Ascending aorta (tissue), 2 donors: ENCODE results near the gene CSK. TPM values are rescaled to one million over a fixed set of nuclear protein-coding genes. Genes with fewer than 3 reads are reported as not detected.

Source experiments
- DNase-seq, 2 donors: peaks; one replicate each; pipeline ENCODE4 v3.0.0-alpha.2; 2019; ENCODE audit warnings: low spot score in 2 of 2
- H3K27ac ChIP-seq, 2 donors: fragments of 200-600 bp; sonication (generic); one replicate each; pipeline ENCODE4 v1.5.1; 2016 to 2017; ENCODE audit warnings: mild to moderate bottlenecking in 1 of 2
- H3K27me3 ChIP-seq: fragments of 200-600 bp; sonication (generic); one replicate; pipeline ENCODE4 v1.5.1; 2017
- H3K36me3 ChIP-seq, 2 donors: fragments of 200-600 bp; sonication (generic); one replicate each; pipeline ENCODE4 v1.5.1; 2016
- H3K4me1 ChIP-seq, 2 donors: fragments of 200-600 bp; sonication (generic); one replicate each; pipeline ENCODE4 v1.5.1; 2016 to 2017; ENCODE audit warnings: mild to moderate bottlenecking in 1 of 2
- H3K4me3 ChIP-seq, 2 donors: fragments of 200-600 bp; sonication (generic); one replicate each; pipeline ENCODE4 v1.5.1; 2016 to 2017; ENCODE audit warnings: mild to moderate bottlenecking in 1 of 2
- H3K9me3 ChIP-seq, 2 donors: fragments of 200-600 bp; sonication (generic); one replicate each; pipeline ENCODE4 v1.5.1; 2016
- CTCF ChIP-seq, 3 experiments: fragments of 200-600 bp in 2 of 3; fragments of 450-650 bp in 1 of 3; sonication (generic) in 2 of 3; IDR thresholded peaks; one replicate each; pipeline ENCODE4 v1.5.1; 2016 to 2019; ENCODE audit warnings: antibody characterized with exemption in 3 of 3, mild to moderate bottlenecking in 1 of 3, moderate library complexity in 1 of 3
- intact Hi-C: fragments of 100-400 bp; cut with DNase I; formaldehyde crosslinking; loops from one replicate; pipeline ENCODE4 v1.15.1; 2023
- total RNA-seq: library from RNA; depleted of rRNA; stranded (reverse); fragments of >200 nt; gene quantifications from one replicate; pipeline ENCODE4 v1.1.0, GENCODE V29; 2016

Gene CSK
- total RNA-seq, 1 donor from 2014 or later, result 31.0 TPM

GRCh38 chr15:74833376-74834107 lies 51.7 kb downstream of the CSK start:
- Histone ChIP-seq H3K36me3 (peaks cover 8 to 9% of the 10 kb centered on the region in 2 donors), H3K4me3 (no peak overlapping the region), H3K9me3 (no peaks in the 10 kb centered on the region), H3K4me1 (no peaks in the 10 kb centered on the region), H3K27ac (no peak overlapping the region), H3K27me3 (peaks cover 6% of the 10 kb centered on the region)
- intact Hi-C loops, result no loop called here
- no peak for DNase-seq
- TF ChIP-seq CTCF (IDR thresholded peaks at IDR 0.05), result no peak

- peaks cover 11 to 15% of the 10 kb centered on the region in 2 donors for H3K36me3 ChIP-seq
- no peak overlapping the region for H3K4me3 ChIP-seq
- no peak overlapping the region for H3K27ac ChIP-seq
- TF ChIP-seq CTCF (IDR thresholded peaks at IDR 0.05), result peak; percentile 53 to 60 (median 56)
- DNase-seq, result no peak
- intact Hi-C loops, result loop anchor here (1.0 kb wide), 1 partner anchor 53 kb away; the partner anchor contains the start of gene CSK
- no peaks in the 10 kb centered on the region for H3K9me3 ChIP-seq
- H3K27me3 ChIP-seq, result no peaks in the 10 kb centered on the region
- no peaks in the 10 kb centered on the region for H3K4me1 ChIP-seq
These were observed 53.5 kb downstream of the CSK start for GRCh38 chr15:74835312-74835823.

GRCh38 chr15:74836846-74837245 lies 55.0 kb downstream of the CSK start:
- no peaks in the 10 kb centered on the region for H3K9me3 ChIP-seq
- peaks cover 11 to 15% of the 10 kb centered on the region in 2 donors for H3K36me3 ChIP-seq
- H3K27ac ChIP-seq, result no peak overlapping the region
- TF ChIP-seq CTCF (IDR thresholded peaks at IDR 0.05), result no peak
- peaks cover 0 to under 1% of the 10 kb centered on the region in 2 donors for H3K4me1 ChIP-seq
- intact Hi-C loops, result no loop called here
- no peaks in the 10 kb centered on the region for H3K27me3 ChIP-seq
- H3K4me3 ChIP-seq, result no peak overlapping the region
- DNase-seq, result no peak

GRCh38 chr15:74837482-74838136 lies 55.7 kb downstream of the CSK start:
- no peak overlapping the region for H3K27ac ChIP-seq
- no peaks in the 10 kb centered on the region for H3K27me3 ChIP-seq
- intact Hi-C loops, result no loop called here
- peaks cover 11 to 15% of the 10 kb centered on the region in 2 donors for H3K36me3 ChIP-seq
- DNase-seq, result no peak
- no peak overlapping the region for H3K4me3 ChIP-seq
- peaks cover 4 to 7% of the 10 kb centered on the region in 2 donors for H3K4me1 ChIP-seq
- H3K9me3 ChIP-seq, result no peaks in the 10 kb centered on the region
- no peak for TF ChIP-seq CTCF (IDR thresholded peaks at IDR 0.05)

- intact Hi-C loops, result no loop called here
- Histone ChIP-seq H3K27me3 (no peaks in the 10 kb centered on the region), H3K4me1 (peaks cover 4 to 7% of the 10 kb centered on the region in 2 donors), H3K4me3 (no peak overlapping the region), H3K9me3 (no peaks in the 10 kb centered on the region), H3K36me3 (peaks cover 11 to 15% of the 10 kb centered on the region in 2 donors), H3K27ac (no peak overlapping the region)
- no peak for DNase-seq
- no peak for TF ChIP-seq CTCF (IDR thresholded peaks at IDR 0.05)
These were observed 56.2 kb downstream of the CSK start for GRCh38 chr15:74838137-74838516.
